GM21717 (cell line): ENCODE results near the gene HYDIN.
"Not testable (repeated sequence)": the region's sequence is repeated elsewhere in the genome, so short reads cannot be mapped to it uniquely, and the experiment has no call there.

Experiments used
- ATAC-seq: cut with Tn5 transposase; IDR thresholded peaks from one replicate; pipeline ENCODE4 v1.9.1; 2021; ENCODE audit warnings: mild to moderate bottlenecking, moderate library complexity; ENCODE audit not compliant: unreplicated experiment

The HYDIN gene

DNA sequence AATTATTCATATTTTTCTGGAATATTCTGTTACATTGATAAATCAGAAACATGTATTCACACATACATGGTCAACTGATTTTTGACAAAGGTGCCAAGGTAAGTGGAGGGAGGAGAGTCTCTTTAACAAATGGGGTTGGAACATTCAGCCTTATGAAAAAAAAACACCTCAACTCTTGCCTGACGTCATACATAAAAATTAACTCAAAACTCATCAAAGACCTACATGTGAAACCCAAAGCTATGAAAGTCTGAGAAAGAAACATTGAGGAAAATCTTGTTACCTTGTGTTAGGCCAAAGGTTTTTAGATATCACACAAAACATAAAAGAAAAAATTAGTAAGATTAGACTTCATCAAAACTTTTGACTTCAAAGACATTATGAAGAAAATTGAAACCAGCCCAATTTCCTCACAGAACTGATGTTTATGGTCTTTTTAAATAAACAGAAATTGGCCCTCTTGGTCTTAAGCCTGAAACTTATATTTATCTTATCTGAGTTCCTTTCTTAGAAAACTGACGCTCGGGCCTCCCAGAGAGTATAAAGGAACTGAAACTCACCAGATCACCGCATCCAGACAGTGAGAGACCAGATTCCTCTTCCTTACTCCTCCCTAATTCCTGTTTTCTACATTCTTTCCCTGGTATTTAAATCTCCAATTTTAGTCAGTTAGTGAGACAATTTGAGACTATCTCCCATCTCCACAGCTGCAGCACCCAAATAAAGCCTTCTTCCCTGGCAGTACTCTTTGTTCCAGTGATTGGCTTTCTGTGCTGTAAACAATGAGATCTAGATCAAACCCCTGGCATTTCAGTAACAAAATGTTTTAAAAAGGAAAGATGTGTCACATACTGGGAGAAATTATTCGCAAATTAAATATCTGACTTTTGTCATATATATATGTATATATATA lies 4.0 kb downstream of the HYDIN start:
- no peak for ATAC-seq

DNA sequence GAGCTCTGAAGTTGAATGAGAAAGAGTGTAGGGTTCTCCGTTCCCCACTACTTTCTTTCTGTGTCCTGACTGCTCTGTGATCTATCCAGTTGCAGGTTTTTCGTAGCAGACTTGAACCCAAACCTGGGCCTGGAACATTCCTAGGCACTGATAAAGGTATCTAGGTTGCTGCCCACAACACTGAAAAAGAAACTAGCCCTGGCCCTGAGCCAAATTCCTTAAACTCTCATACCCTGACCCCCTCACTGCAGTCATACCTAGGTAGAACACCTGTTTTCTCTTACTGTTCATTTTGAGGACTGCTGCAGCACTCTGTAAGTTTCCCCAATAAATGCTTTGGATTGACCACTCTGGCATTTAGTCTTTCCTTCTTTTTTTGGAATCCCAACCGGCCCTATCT lies 5.4 kb downstream of the HYDIN start:
- ATAC-seq, result no peak

DNA sequence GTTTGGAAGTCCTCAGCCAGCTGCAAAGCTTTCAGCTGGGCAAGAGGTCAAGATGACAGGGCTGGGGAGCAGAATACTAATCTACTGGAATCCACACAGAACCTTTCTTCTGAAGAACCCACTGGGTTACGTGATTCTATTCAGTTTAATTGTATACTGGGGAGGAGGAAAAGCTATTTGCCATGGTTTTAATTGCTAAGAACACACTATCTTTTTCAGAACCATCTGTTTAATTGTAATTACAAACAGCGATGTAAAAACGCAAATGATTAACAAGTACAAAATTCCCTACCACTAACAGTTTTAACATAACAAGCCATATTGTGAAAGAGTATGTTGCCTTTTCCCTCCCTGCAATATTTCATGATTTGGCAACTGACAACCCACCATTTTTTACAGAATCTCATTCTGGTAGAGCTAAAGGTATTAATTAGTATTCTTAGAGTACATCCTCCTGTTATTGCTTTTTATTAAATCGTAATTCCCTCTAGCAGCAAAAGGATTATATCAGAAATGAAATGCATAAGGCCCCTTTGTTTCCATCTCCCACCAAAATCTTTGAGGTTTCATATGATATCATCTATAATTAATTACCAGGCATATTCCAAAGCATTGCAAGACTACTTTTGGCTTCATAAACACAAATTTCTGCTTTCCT lies 12.1 kb downstream of the HYDIN start:
- ATAC-seq, result no peak

DNA sequence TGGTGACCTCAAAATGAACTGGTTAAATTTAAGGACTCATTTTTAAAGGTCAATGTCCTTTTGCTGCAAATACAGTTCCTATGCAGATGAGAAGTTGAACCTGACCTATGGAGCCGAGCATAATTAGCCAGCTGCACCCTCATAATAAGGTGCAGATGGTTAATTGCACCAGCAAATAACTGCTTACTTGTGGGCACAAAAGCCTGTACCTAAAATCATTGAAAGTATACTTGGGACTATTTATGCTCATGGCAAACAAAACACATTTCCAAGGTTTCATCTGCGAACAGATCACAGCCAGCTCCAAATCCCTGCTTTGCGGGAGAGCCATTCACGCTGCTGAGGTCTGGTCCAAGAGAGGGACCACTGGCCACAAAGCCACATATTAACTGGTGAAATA lies 13.0 kb downstream of the HYDIN start:
- ATAC-seq, result no peak

GRCh38 chr16:71216714-71217113 lies 13.8 kb downstream of the HYDIN start:
- ATAC-seq, result no peak

GRCh38 chr16:71214746-71215381 lies 15.7 kb downstream of the HYDIN start:
- ATAC-seq, result no peak

GRCh38 chr16:71205482-71206131 lies 24.9 kb downstream of the HYDIN start:
- no peak for ATAC-seq

GRCh38 chr16:71203631-71204030 lies 26.9 kb downstream of the HYDIN start:
- ATAC-seq, result no peak

DNA sequence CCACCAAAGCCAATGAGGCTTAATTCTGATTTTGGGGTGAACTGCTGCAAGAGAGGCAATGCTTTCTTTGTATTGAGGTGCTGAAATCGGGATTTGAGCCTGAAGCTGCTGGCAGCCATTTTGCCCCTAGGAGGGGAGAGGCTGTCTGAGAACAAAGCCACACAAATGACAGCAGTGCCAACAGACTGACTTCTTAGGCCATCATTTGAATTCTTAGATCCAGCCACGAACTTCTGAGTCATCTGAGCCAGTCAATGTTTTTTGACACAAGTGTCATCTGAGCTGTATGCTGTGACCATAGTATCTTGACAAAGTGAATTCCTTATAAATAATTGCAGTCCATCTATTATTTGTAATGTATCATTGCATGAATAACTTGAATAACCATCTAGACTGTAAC lies 29.0 kb downstream of the HYDIN start:
- no peak for ATAC-seq

- no peak for ATAC-seq
Observed at GRCh38 chr16:71201054-71201453, 29.5 kb downstream of the HYDIN start.

DNA sequence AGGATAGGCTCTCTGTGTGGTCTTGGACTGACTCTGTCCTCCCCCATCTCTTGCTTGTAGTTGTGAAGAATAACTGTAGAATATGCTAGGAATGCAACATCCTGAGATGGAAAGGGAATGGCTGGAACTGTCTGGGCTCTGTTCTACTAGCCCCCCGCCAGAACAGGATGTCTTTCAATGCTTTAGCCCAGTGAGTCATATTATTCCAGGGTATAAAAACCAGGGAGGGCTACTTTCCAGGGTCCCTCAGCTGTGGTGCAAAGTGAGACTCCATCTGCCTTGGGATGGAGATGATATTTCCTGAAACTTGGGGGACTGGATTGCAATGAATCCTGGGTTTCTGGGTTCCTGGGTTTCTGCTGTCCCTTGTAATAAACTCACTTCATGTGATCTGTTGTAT lies 32.1 kb downstream of the HYDIN start:
- no peak for ATAC-seq

GRCh38 chr16:71192387-71192786 lies 38.1 kb downstream of the HYDIN start:
- ATAC-seq, result no peak

DNA sequence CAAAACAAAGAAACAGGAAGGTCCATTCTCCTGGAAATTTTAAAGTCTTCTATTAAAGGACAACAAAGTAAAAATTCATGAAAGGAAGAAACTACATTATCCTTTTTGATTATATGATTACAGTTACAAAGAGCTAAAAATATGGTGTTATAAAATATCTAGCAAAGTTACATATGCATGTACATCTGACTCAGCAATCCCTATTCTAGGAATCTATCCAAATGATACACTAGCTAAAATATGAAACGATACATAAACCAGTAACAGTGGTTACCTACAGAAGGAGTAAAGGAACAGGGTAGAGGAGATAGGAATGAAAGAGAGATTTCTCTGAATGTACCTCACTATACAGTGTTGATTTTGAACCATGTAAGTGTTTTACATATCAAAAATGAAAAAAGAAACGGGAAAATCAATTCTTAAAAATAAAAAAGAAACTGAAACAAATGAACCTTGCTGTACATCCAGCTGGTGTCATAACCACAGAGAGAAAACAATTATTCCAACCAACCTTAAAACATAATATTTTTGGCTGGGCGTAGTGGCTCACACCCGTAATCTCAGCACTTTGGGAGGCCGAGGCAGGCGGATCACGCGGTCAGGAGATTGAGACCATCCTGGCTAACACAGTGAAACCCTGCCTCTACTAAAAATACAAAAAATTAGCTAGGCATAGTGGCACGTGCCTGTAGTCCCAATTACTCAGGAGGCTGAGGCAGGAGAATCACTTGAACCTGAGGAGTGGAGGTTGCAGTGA lies 41.4 kb downstream of the HYDIN start:
- ATAC-seq, result no peak

- ATAC-seq, result no peak
Observed at GRCh38 chr16:71185347-71185746, 45.2 kb downstream of the HYDIN start.

- no peak for ATAC-seq
Observed at GRCh38 chr16:71179569-71179968, 51.0 kb downstream of the HYDIN start.

DNA sequence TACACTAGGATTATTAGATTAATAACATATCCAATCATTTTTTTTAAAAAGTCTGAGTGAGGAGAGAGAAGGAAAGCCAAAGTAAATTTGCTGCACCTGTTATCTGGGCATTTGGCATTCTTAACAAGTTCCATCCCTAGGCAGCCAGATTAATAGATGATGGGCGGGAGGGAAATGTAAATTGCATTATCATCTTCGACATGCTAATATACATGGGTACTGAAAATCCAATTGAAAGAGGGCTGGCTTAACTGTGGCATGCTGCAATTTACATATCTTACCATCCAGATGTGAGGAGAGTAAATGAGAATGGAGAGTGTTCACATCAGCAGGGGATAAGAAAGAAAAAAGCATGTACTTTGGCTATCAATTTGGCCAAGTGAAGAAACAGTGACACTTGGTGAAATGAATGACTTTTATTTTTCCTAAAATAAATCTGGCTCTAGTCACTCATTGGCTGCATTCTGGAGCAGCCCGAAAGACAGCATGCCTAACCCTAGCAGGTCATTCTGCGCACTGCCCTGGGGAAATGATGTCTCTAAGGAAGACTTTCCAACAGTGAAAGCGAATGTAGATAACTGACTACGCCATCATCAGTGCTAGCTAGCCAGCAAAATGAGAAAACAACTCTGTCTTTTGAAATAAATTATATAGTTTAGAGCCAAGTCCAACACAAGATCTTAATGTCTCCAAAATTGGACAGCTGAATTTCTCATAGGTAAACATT lies 57.9 kb downstream of the HYDIN start:
- no peak for ATAC-seq

GRCh38 chr16:71161007-71161406 lies 69.5 kb downstream of the HYDIN start:
- ATAC-seq, result not testable (repeated sequence)

- ATAC-seq, result not testable (repeated sequence)
Observed at GRCh38 chr16:71157278-71157677, 73.2 kb downstream of the HYDIN start.

DNA sequence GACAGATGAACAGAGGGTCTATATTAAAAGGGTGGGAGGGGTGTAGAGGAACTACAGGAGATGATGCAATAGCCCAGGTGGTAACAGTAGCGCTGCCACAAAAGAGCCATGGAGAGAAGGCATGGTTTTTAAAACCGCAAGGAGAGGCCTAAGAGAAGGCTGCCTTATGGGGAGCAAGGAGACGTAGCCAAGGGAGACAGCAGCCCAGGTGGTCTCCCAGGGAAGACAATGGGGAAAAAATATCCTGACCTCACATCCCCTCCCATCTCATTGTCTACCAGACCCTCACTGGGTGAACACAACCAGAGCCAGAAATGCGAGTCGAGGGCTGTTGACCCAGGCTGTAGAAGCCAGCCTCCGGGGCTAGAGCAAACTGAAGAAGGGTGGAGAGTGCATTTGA lies 77.2 kb downstream of the HYDIN start:
- not testable (repeated sequence) for ATAC-seq

GRCh38 chr16:71151654-71152053 lies 78.9 kb downstream of the HYDIN start:
- ATAC-seq, result not testable (repeated sequence)
